Sigmoid colon (tissue), 7 donors: ENCODE results near the gene HDAC11. TPM values are rescaled to one million over a fixed set of nuclear protein-coding genes. Genes with fewer than 3 reads are reported as not detected.

Experiments used
- DNase-seq: peaks from one replicate; pipeline ENCODE4 v3.0.0-alpha.2; 2019
- H3K27ac ChIP-seq, 4 donors: fragments of 200-600 bp; sonication (generic); one replicate each; pipeline ENCODE4 v1.5.1; 2016 to 2019; ENCODE audit warnings: mild to moderate bottlenecking in 1 of 4
- H3K27me3 ChIP-seq, 3 donors: fragments of 200-600 bp; sonication (generic); one replicate each; pipeline ENCODE4 v1.5.1; 2019; ENCODE audit warnings: mild to moderate bottlenecking in 1 of 3
- H3K36me3 ChIP-seq, 4 donors: fragments of 200-600 bp; sonication (generic); one replicate each; pipeline ENCODE4 v1.5.1; 2016 to 2019
- H3K4me1 ChIP-seq, 4 donors: fragments of 200-600 bp; sonication (generic); one replicate each; pipeline ENCODE4 v1.5.1; 2017 to 2019
- H3K4me3 ChIP-seq, 4 donors: fragments of 200-600 bp; sonication (generic); one replicate each; pipeline ENCODE4 v1.5.1; 2017 to 2019; ENCODE audit warnings: mild to moderate bottlenecking in 2 of 4, moderate library complexity in 1 of 4
- H3K9me3 ChIP-seq, 4 donors: fragments of 200-600 bp in 3 of 4; sonication (generic) in 3 of 4; one replicate each; pipeline versions ENCODE4 v1.5.1 to v1.6.1; 2013 to 2019
- CTCF ChIP-seq, 4 experiments: fragments of 450-650 bp in 3 of 4; fragments of 200-600 bp in 1 of 4; IDR thresholded peaks; one replicate each; pipeline ENCODE4 v1.5.1; 2016 to 2019; ENCODE audit warnings: antibody characterized with exemption in 4 of 4, mild to moderate bottlenecking in 3 of 4, moderate library complexity in 2 of 4
- EP300 ChIP-seq, 4 donors: sonication (generic); formaldehyde crosslinking; IDR thresholded peaks; one replicate each; pipeline ENCODE4 v1.6.1; 2017; ENCODE audit warnings: antibody characterized with exemption in 4 of 4
- POLR2A ChIP-seq, 2 donors: fragments of 450-650 bp; IDR thresholded peaks; one replicate each; pipeline ENCODE4 v1.6.1; 2016; ENCODE audit warnings: antibody characterized with exemption in 2 of 2, mild to moderate bottlenecking in 2 of 2, moderate library complexity in 2 of 2
- POLR2AphosphoS5 ChIP-seq, 4 donors: sonication (generic); formaldehyde crosslinking; IDR thresholded peaks; one replicate each; pipeline ENCODE4 v1.6.1; 2017; ENCODE audit warnings: antibody characterized with exemption in 4 of 4
- WGBS, 2 donors: extraction: QIAGEN DNeasy Blood & Tissue Kit; methylation state at CpG; one replicate each; pipeline ENCODE4 v1.1.7; 2013; 5-methylcytosine and 5-hydroxymethylcytosine counted together
- intact Hi-C: fragments of 100-400 bp; cut with DNase I; formaldehyde crosslinking; loops from one replicate; pipeline ENCODE4 v1.15.1; 2023
- polyA plus RNA-seq, 3 donors: library from polyadenylated mRNA; stranded (reverse); fragments of 200-250 nt; gene quantifications; one replicate each; pipeline ENCODE4 v1.2.3, GENCODE V29; 2013
- total RNA-seq, 4 donors: library from RNA; depleted of rRNA; stranded (reverse); fragments of >200 nt; gene quantifications; one replicate each; pipeline ENCODE4 v1.1.0, GENCODE V29; 2016
- donor health status: healthy with polysubstance abuse.
- donor health status: Bipolar disorder and iron deficiency.
- donor health status: healthy.

HDAC11 gene
- total and polyA plus RNA-seq, 7 donors = 15.5 to 30.3 (median 17.2) TPM

GRCh38 chr3:13466781-13467180 lies 13.3 kb upstream of the HDAC11 start:
- Histone ChIP-seq H3K27me3 (peaks cover 0 to 3% (median 0%) of the 10 kb centered on the region in 3 donors), H3K4me1 (no peaks in the 10 kb centered on the region), H3K27ac (no peak overlapping the region), H3K4me3 (no peak overlapping the region), H3K36me3 (no peaks in the 10 kb centered on the region), H3K9me3 (no peaks in the 10 kb centered on the region)
- no peak for DNase-seq
- intact Hi-C loops = no loop called here
- TF ChIP-seq POLR2A (IDR thresholded peaks at IDR 0.05) (no peak), EP300 (IDR thresholded peaks at IDR 0.05) (no peak), CTCF (IDR thresholded peaks at IDR 0.05) (no peak), POLR2AphosphoS5 (IDR thresholded peaks at IDR 0.05) (no peak)
- 87 to 89% methylated on average over 4 of the region's 4 CpGs for WGBS, 2 donors

GRCh38 chr3:13470894-13471574 lies 9.1 kb upstream of the HDAC11 start:
- Histone ChIP-seq H3K27me3 (peaks cover 0 to 13% (median 0%) of the 10 kb centered on the region in 3 donors), H3K4me3 (no peak overlapping the region), H3K36me3 (no peaks in the 10 kb centered on the region), H3K27ac (no peak overlapping the region), H3K4me1 (no peaks in the 10 kb centered on the region), H3K9me3 (no peaks in the 10 kb centered on the region)
- intact Hi-C loops = loop anchor here (10.0 kb wide), 1 partner anchor 476 kb away; no protein-coding TSS in a partner anchor
- TF ChIP-seq CTCF (IDR thresholded peaks at IDR 0.05) (no peak), EP300 (IDR thresholded peaks at IDR 0.05) (no peak), POLR2AphosphoS5 (IDR thresholded peaks at IDR 0.05) (no peak), POLR2A (IDR thresholded peaks at IDR 0.05) (no peak)
- no peak for DNase-seq
- WGBS, 2 donors = 38 to 72% methylated on average over 13 of the region's 13 CpGs

- H3K4me1 ChIP-seq = no peaks in the 10 kb centered on the region
- H3K27ac ChIP-seq = no peak overlapping the region
- DNase-seq = no peak
- intact Hi-C loops = loop anchor here (10.0 kb wide), 1 partner anchor 477 kb away; no protein-coding TSS in a partner anchor
- H3K4me3 ChIP-seq = no peak overlapping the region
- H3K9me3 ChIP-seq = no peaks in the 10 kb centered on the region
- TF ChIP-seq POLR2AphosphoS5 (IDR thresholded peaks at IDR 0.05) (no peak), EP300 (IDR thresholded peaks at IDR 0.05) (no peak), CTCF (IDR thresholded peaks at IDR 0.05) (no peak), POLR2A (IDR thresholded peaks at IDR 0.05) (no peak)
- WGBS, 2 donors = 84 to 92% methylated on average over 4 of the region's 4 CpGs
- H3K27me3 ChIP-seq = peaks cover 0 to 13% (median 0%) of the 10 kb centered on the region in 3 donors
- H3K36me3 ChIP-seq = no peaks in the 10 kb centered on the region
Observed at GRCh38 chr3:13472286-13472685, 7.8 kb upstream of the HDAC11 start.

GRCh38 chr3:13473020-13473419 lies 7.1 kb upstream of the HDAC11 start:
- no peak for TF ChIP-seq POLR2A (IDR thresholded peaks at IDR 0.05)
- no peak for TF ChIP-seq CTCF (IDR thresholded peaks at IDR 0.05)
- no peak for TF ChIP-seq EP300 (IDR thresholded peaks at IDR 0.05)
- no peak for TF ChIP-seq POLR2AphosphoS5 (IDR thresholded peaks at IDR 0.05)
- WGBS, 2 donors = 97 to 98% methylated on average over 3 of the region's 3 CpGs
- H3K4me3 ChIP-seq = no peak overlapping the region

More at GRCh38 chr3:13473020-13473419, 7.1 kb upstream of the HDAC11 start:
- intact Hi-C loops = loop anchor here (10.0 kb wide), 1 partner anchor 478 kb away; no protein-coding TSS in a partner anchor
- H3K36me3 ChIP-seq = no peaks in the 10 kb centered on the region
- no peak overlapping the region for H3K27ac ChIP-seq
- H3K27me3 ChIP-seq = peaks cover 0 to 13% (median 0%) of the 10 kb centered on the region in 3 donors
- no peaks in the 10 kb centered on the region for H3K9me3 ChIP-seq
- H3K4me1 ChIP-seq = no peaks in the 10 kb centered on the region
- DNase-seq = no peak
